ENCODE results near the gene SKIL. TPM values are rescaled to one million over a fixed set of nuclear protein-coding genes. Genes with fewer than 3 reads are reported as not detected.

Gene SKIL
- polyA plus RNA-seq, 3 donors from 2014 or later = 4.9 to 10.8 (median 10.5) TPM

DNA sequence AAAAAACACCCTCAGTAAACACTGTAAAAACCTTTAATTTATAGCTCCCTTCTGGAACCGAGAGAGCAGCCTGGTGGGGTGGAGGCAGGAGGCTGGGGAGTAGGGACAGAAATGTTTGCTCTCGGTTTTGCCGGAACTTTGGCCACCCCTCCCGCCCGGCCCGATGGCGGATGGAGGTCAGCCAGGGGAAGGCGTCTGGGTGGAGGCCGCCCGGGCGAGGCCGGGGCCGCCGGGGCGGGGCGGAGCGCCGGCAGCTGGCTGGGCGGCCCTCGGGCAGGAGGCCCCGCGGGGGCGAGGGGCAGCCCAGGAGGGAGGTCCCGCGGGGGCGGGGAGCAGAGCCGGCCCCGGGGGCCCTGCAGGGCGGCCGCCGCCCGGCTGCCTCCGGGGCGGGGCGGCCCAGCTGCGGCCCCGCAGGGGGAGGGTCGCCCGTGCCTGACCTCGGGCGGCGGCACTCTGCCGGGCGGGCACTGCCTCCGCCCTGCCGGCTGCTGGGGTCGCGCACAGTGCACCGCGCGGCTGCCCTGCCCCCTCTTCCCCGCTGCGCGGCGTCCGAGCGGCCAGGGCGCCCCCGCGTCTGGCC, 829 bp upstream of the SKIL start:
- DNase-seq = peak; percentile 88 to 89 (median 89)
- peaks cover 24 to 38% (median 28%) of the 10 kb centered on the region in 3 donors for H3K27me3 Mint-ChIP-seq (ENCODE audit: low read depth in 3 of 3)
- peaks cover 4 to 13% (median 6%) of the 10 kb centered on the region in 3 donors for H3K36me3 Mint-ChIP-seq
- no peaks in the 10 kb centered on the region for H3K9me3 Mint-ChIP-seq
- H3K4me1 Mint-ChIP-seq = peaks cover 34 to 51% of the 10 kb centered on the region in 2 donors
- peak overlapping the region; percentile 78 to 92 (median 86) for H3K4me3 Mint-ChIP-seq
- peak overlapping the region; percentile 93 to 99 (median 99) for H3K27ac Mint-ChIP-seq

DNA sequence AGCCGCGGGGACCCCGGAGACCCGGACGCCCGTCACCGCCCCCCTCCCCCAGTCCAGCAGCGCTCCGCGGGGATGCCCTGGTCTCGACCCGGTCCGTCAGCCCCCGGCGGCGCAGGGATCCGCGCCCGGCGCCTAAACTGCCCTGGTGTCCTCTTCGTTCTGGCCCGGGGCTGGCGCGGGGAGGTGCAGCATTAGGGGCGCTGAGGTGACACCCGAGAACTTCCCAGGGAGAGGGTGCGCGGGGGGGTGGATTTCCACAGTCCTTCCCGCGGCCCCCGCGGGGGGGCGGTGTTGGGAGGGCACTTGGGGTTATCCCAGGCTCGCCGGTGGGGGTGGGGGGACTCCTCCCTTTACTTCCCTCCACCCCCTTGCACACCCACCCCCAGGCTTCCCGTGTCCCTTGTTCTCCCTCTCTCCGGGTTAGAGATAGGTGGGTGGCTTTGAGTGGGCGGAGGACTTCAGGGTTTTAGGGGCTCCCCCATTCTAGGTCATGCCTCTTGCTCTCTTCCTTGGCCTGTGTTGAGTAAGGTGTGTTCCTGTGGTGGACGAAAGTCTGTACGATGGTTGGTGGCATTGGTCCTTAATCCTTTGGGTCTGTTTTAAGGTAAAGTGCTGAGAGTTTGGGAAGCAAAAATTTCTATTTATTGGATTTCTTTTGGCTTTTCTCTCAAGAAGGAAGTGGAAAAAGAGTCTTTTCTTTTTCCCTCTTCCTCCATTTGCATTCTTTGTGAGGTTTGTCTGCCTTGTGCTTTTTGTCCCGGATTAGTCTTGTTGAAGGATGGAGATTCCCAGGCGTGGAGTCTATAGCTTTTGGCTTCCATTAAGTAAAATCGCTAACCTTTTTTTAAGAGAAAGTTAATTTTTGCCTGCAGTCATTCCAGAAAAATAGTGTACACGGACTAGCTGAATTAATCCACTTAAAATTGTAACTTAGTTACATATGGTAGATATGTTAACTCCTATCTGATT, 811 bp downstream of the SKIL start:
- peaks cover 24 to 41% (median 28%) of the 10 kb centered on the region in 3 donors for H3K27me3 Mint-ChIP-seq (ENCODE audit: low read depth in 3 of 3)
- no peaks in the 10 kb centered on the region for H3K9me3 Mint-ChIP-seq
- peaks cover 37 to 66% of the 10 kb centered on the region in 2 donors for H3K4me1 Mint-ChIP-seq
- H3K36me3 Mint-ChIP-seq = peaks cover 6 to 16% (median 9%) of the 10 kb centered on the region in 3 donors
- peak overlapping the region; percentile 80 to 95 (median 89) for H3K4me3 Mint-ChIP-seq
- DNase-seq = peak; percentile 80 to 84 (median 83)
- H3K27ac Mint-ChIP-seq = peak overlapping the region; percentile 89 to 99 (median 94)

DNA sequence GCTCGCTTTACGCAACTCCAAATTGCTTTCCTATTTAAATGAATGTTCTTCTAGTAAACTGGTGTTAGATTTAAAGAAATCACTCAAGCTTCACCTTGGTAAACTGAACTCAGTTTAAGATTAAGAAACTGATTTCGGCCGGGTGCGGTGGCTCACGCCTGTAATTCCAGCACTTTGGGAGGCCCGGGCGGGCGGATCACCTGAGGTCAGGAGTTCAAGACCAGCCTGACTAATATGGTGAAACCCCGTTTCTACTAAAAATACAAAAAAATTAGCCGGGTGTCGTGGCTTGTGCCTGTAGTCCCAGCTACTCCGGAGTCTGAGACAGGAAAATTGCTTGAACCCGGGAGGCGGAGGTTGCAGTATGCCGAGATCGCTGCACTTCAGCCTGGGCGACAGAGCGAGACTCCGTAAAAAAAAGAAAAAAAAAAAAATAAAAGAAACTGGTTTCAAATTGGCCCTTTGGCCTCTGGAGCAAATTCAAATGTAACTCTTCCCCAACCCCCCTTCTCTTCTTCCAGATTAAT, 1.7 kb downstream of the SKIL start:
- peak overlapping the region; percentile 89 to 99 (median 94) for H3K27ac Mint-ChIP-seq

DNA sequence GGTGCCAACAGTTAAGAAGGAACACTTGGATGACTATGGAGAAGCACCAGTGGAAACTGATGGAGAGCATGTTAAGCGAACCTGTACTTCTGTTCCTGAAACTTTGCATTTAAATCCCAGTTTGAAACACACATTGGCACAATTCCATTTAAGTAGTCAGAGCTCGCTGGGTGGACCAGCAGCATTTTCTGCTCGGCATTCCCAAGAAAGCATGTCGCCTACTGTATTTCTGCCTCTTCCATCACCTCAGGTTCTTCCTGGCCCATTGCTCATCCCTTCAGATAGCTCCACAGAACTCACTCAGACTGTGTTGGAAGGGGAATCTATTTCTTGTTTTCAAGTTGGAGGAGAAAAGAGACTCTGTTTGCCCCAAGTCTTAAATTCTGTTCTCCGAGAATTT, 3.0 kb downstream of the SKIL start:
- peak overlapping the region in 4 of 6 donors; percentile 21 to 81 (median 49) for H3K27ac Mint-ChIP-seq
- no peak for DNase-seq
- peaks cover 9 to 22% (median 17%) of the 10 kb centered on the region in 3 donors for H3K36me3 Mint-ChIP-seq
- H3K4me1 Mint-ChIP-seq = peaks cover 39 to 77% of the 10 kb centered on the region in 2 donors
- H3K4me3 Mint-ChIP-seq = peak overlapping the region in 2 of 5 donors; percentile 41 to 44
- H3K9me3 Mint-ChIP-seq = no peaks in the 10 kb centered on the region
- H3K27me3 Mint-ChIP-seq (ENCODE audit: low read depth in 3 of 3) = peaks cover 22 to 39% (median 24%) of the 10 kb centered on the region in 3 donors

More for the DNA sequence above, 1.7 kb downstream of the SKIL start:
- peaks cover 24 to 41% (median 28%) of the 10 kb centered on the region in 3 donors for H3K27me3 Mint-ChIP-seq (ENCODE audit: low read depth in 3 of 3)
- no peak for DNase-seq
- peaks cover 6 to 16% (median 9%) of the 10 kb centered on the region in 3 donors for H3K36me3 Mint-ChIP-seq
- H3K4me1 Mint-ChIP-seq = peaks cover 40 to 73% of the 10 kb centered on the region in 2 donors
- peak overlapping the region; percentile 80 to 95 (median 89) for H3K4me3 Mint-ChIP-seq
- no peaks in the 10 kb centered on the region for H3K9me3 Mint-ChIP-seq

DNA sequence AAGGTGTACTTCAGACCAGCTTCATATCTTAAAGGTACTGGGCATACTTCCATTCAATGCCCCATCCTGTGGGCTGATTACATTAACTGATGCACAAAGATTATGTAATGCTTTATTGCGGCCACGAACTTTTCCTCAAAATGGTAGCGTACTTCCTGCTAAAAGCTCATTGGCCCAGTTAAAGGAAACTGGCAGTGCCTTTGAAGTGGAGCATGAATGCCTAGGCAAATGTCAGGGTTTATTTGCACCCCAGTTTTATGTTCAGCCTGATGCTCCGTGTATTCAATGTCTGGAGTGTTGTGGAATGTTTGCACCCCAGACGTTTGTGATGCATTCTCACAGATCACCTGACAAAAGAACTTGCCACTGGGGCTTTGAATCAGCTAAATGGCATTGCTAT, 3.4 kb downstream of the SKIL start:
- Mint-ChIP-seq H3K4me3 (peak overlapping the region in 2 of 5 donors; percentile 41 to 44), H3K27me3 (ENCODE audit: low read depth in 3 of 3) (peaks cover 22 to 39% (median 23%) of the 10 kb centered on the region in 3 donors), H3K9me3 (no peaks in the 10 kb centered on the region), H3K27ac (peak overlapping the region in 4 of 6 donors; percentile 4 to 78 (median 29)), H3K4me1 (peaks cover 35 to 72% of the 10 kb centered on the region in 2 donors), H3K36me3 (peaks cover 9 to 22% (median 17%) of the 10 kb centered on the region in 3 donors)
- DNase-seq = no peak

DNA sequence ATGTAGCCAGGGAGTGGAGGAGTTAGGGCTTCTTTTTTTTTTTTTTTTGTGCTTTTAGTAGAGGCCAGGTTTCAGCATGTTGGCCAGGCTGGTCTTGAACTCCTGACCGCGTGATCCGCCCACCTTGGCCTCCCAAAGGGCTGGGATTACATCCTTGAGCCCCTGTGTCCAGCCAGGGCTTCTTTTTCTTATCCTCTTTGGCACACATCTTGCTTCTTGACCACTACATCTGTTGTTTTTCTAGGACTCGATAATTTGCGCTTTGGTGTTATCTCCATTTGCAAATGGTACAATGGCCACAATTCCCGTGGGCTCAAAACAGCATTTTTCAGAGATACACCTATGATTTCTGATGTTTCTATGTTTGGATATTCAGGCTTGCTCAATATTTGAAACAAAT, 4.2 kb downstream of the SKIL start:
- peaks cover 11 to 22% (median 17%) of the 10 kb centered on the region in 3 donors for H3K36me3 Mint-ChIP-seq
- H3K9me3 Mint-ChIP-seq = no peaks in the 10 kb centered on the region
- H3K27ac Mint-ChIP-seq = peak overlapping the region in 3 of 6 donors; percentile 40 to 53 (median 52)
- H3K4me1 Mint-ChIP-seq = peaks cover 29 to 70% of the 10 kb centered on the region in 2 donors
- H3K27me3 Mint-ChIP-seq (ENCODE audit: low read depth in 3 of 3) = peaks cover 16 to 33% (median 17%) of the 10 kb centered on the region in 3 donors
- DNase-seq = no peak
- H3K4me3 Mint-ChIP-seq = no peak overlapping the region

DNA sequence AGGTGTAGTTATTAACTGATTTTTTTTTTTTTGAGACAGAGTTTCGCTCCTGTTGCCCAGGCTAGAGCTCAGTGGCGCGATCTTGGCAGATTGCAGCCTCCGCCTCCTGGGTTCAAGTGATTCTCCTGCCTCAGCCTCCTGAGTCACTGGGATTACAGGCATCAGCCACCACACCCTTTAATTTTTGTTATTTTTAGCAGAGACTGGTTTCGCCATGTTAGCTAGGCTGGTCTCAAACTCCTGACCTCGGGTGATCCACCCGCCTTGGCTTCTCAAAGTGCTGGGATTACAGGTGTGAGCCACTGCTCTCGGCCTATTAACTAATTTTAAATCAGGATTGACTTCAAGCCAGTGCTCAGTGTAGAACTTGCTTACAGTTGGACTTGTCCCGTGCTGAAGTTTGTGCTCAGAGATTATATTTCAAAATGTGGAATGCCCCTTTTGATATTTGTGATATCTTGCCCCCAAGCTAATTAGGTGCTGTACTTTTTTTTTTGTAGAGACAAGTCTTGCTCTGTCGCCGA, 6.0 kb downstream of the SKIL start:
- Mint-ChIP-seq H3K4me1 (peaks cover 28 to 73% of the 10 kb centered on the region in 2 donors), H3K9me3 (no peaks in the 10 kb centered on the region), H3K27ac (peak overlapping the region in 2 of 6 donors; percentile 10 to 34), H3K36me3 (peaks cover 12 to 22% (median 17%) of the 10 kb centered on the region in 3 donors), H3K27me3 (ENCODE audit: low read depth in 3 of 3) (peaks cover 6 to 22% (median 7%) of the 10 kb centered on the region in 3 donors), H3K4me3 (no peak overlapping the region)
- no peak for DNase-seq

DNA sequence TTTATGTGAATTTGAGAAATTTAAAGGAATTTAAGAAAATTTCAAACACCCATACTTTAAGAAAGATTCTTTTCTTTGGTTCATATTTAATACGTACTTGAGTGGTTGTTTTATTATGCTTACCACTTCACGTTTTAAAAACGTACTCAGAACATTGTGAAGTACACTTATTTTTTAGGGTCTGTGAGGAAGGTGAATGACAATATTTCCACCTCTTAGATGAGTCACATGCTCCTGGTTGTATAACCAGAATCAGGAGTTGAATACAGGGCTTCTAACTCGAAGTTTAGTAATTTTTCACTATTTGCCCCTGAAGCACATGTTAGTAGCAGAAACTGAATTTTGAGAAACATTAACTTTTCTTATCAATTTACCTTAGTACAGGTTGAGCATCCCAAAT, 7.5 kb downstream of the SKIL start:
- no peaks in the 10 kb centered on the region for H3K9me3 Mint-ChIP-seq
- no peak overlapping the region for H3K4me3 Mint-ChIP-seq
- H3K27me3 Mint-ChIP-seq (ENCODE audit: low read depth in 3 of 3) = peaks cover 0 to 10% (median 3%) of the 10 kb centered on the region in 3 donors
- H3K4me1 Mint-ChIP-seq = peaks cover 20 to 65% of the 10 kb centered on the region in 2 donors
- peaks cover 12 to 22% (median 17%) of the 10 kb centered on the region in 3 donors for H3K36me3 Mint-ChIP-seq
- no peak for DNase-seq
- H3K27ac Mint-ChIP-seq = no peak overlapping the region

DNA sequence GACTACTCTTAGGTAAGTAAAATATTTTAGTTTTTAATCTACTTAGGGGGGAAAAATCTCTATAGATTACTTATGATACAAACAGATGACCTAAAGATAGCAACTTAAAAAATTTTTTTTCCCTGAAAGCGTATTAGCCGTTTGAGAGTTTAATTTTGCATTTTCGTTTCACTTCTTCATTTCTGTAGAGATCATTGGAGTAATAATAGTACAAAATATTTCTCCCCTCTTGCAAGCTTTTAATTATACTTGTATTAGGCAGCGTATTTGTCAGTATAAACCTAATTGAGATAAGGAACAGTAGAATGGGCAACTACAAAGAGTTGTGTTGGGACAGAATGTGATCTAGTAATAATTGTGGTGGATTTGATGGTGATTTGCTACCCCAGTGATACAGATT, 10.3 kb downstream of the SKIL start:
- Mint-ChIP-seq H3K27me3 (ENCODE audit: low read depth in 3 of 3) (no peaks in the 10 kb centered on the region), H3K36me3 (peaks cover 6 to 8% (median 6%) of the 10 kb centered on the region in 3 donors), H3K9me3 (no peaks in the 10 kb centered on the region), H3K4me1 (peaks cover 14 to 52% of the 10 kb centered on the region in 2 donors), H3K27ac (no peak overlapping the region), H3K4me3 (no peak overlapping the region)
- DNase-seq = no peak

DNA sequence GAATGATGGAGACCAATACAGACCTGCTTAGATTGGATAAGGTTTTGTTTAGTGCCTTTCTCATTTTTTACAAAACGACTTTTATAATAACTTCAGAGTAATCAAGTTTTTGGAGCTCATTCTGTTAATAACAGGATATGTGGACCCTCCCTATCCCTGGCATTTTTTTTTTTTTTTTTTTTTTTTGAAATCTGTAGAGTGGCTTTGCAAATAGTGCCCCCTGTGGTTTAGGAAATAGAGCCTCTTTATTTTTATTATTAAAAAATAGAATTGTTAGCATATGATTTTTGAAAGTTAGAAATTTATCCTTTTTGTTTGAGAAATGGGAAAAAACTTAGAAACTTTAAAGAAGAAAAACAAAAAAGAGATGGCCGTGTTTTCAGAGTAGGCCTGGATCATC, 11.4 kb downstream of the SKIL start:
- no peaks in the 10 kb centered on the region for H3K9me3 Mint-ChIP-seq
- peaks cover 7 to 40% of the 10 kb centered on the region in 2 donors for H3K4me1 Mint-ChIP-seq
- peak in 2 of 3 donors; percentile 17 to 28 for DNase-seq
- H3K27ac Mint-ChIP-seq = peak overlapping the region in 1 of 6 donors; percentile 14
- H3K36me3 Mint-ChIP-seq = peaks cover 6 to 8% (median 6%) of the 10 kb centered on the region in 3 donors
- no peak overlapping the region for H3K4me3 Mint-ChIP-seq
- no peaks in the 10 kb centered on the region for H3K27me3 Mint-ChIP-seq (ENCODE audit: low read depth in 3 of 3)

DNA sequence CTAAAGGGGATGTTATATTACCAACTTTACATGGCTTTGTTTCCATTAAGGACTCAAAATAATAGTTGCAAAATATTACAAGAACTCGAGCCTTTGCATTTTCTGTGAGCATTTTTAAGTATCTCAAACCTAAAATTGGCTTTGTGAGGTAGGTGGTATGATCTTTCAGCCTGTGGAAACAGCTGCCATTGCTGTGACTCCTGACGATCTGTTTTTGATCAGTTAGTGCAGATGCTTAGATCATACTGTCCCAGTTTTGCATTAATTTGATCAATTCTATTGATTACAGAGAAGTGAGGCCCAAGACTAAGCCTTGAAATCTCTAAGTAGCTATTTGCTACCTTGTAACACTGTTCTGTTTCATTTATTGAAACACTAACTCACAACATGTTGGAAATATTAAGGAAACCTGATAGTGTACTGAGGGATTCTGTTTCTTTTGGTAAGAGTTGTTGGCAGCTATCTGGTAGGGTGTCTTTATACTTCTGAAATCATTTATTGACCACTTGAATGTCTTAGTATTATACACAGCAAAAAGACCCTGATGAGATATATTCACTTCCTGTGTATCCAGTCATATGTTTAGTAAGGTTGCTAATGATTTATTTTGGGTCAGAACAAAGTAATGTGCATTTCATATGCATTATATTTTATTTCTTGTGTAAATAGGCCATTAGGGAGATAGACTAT, 14.8 kb downstream of the SKIL start:
- no peak overlapping the region for H3K4me3 Mint-ChIP-seq

DNA sequence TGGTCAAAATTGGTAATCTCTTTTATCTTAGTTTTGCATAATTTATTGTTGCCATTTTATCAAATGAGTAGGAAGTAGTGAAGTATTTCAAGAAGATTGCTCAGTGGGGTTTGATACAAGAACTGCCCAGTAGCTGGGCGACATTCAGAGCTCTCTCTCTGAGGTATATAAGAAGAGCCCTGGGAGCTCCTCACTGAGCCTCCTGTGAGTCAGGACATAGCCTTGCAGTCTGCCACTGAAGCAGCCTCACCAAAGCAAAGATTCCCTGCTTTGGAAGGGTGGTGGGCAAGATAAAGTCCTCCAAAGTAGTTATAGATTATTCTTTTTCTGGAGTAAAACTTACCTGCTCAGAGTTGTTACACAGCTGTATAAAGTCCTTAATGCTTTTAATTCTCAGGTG, 26.1 kb downstream of the SKIL start:
- no peak for DNase-seq
- peak overlapping the region in 1 of 6 donors; percentile 38 for H3K27ac Mint-ChIP-seq
- peaks cover 16 to 29% (median 20%) of the 10 kb centered on the region in 3 donors for H3K36me3 Mint-ChIP-seq
- H3K4me3 Mint-ChIP-seq = no peak overlapping the region
- peaks cover 5 to 6% of the 10 kb centered on the region in 2 donors for H3K4me1 Mint-ChIP-seq
- no peaks in the 10 kb centered on the region for H3K9me3 Mint-ChIP-seq
- peaks cover 0 to under 1% (median under 1%) of the 10 kb centered on the region in 3 donors for H3K27me3 Mint-ChIP-seq (ENCODE audit: low read depth in 3 of 3)

More for the DNA sequence above, 14.8 kb downstream of the SKIL start:
- peak overlapping the region in 1 of 6 donors; percentile 13 for H3K27ac Mint-ChIP-seq
- H3K36me3 Mint-ChIP-seq = peaks cover 0 to 4% (median 0%) of the 10 kb centered on the region in 3 donors
- DNase-seq = no peak
- H3K4me1 Mint-ChIP-seq = peaks cover 9 to 37% of the 10 kb centered on the region in 2 donors
- no peaks in the 10 kb centered on the region for H3K9me3 Mint-ChIP-seq
- no peaks in the 10 kb centered on the region for H3K27me3 Mint-ChIP-seq (ENCODE audit: low read depth in 3 of 3)

DNA sequence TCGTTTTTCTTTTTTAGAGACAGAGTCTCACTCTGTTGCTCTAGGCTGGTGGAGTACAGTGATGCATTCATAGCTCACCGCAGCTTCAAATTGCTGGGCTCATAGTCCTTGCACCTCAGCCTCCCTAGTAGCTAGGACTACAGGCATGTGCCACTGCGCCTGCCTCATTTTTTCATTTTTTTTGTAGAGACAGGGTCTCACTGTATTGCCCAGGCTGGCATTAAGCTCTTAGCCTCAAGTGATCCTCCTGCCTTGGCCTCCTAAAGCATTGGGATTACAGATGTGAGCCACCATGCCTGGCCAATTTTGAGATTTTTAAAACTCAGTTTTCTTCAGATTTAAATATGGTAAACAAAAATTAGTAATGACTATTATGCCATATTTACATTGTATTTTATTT, 29.0 kb downstream of the SKIL start:
- no peaks in the 10 kb centered on the region for H3K27me3 Mint-ChIP-seq (ENCODE audit: low read depth in 3 of 3)
- no peak overlapping the region for H3K4me3 Mint-ChIP-seq
- no peak for DNase-seq
- peaks cover 21 to 39% (median 31%) of the 10 kb centered on the region in 3 donors for H3K36me3 Mint-ChIP-seq
- no peaks in the 10 kb centered on the region for H3K9me3 Mint-ChIP-seq
- no peak overlapping the region for H3K27ac Mint-ChIP-seq
- H3K4me1 Mint-ChIP-seq = peaks cover 2 to 6% of the 10 kb centered on the region in 2 donors

Measured in immature natural killer cell (primary cell).